GM23338 (cell line): ENCODE measurements around the gene WAPL. TPM values are rescaled to one million over a fixed set of nuclear protein-coding genes. Genes with fewer than 3 reads are reported as not detected.

Experiments used
- polyA plus RNA-seq: library from polyadenylated mRNA; unstranded; fragments of >200 nt; fragmentation: Nextera tagmentation; extraction: Ambion mirVana; gene quantifications from 2 replicates; pipeline ENCODE4 v1.2.1, GENCODE V29; 2016
- small RNA-seq: library from RNA; depleted of rRNA; stranded (forward); fragments of <200 nt; gene quantifications from one replicate; pipeline ENCODE3, GENCODE V24; 2014; ENCODE audit warnings: low replicate concordance
- total RNA-seq: library from RNA; depleted of rRNA; stranded (reverse); fragments of >200 nt; shearing (Covaris generic); gene quantifications from 2 replicates; pipeline ENCODE4 v1.2.3, GENCODE V29; 2014; rRNA removed

The WAPL gene
- total and polyA plus RNA-seq, 2 experiments from 2014 or later: 25.2 to 60.8 TPM

Small RNAs within 50 kb of the gene (small RNA-seq; reads per million reads assigned to genes)
- gene RNU6-780P: not detected

Other genes with a start within 250 kb of the WAPL start
- gene GRID1, start 155.0 kb downstream of the WAPL start, total RNA-seq: 0.14 and 0.82 TPM in 2 replicates
- 0.09 and 0.15 TPM in 2 replicates for gene GRID1, start 155.0 kb downstream of the WAPL start, polyA plus RNA-seq
- not detected in 2 replicates for gene OPN4, start 132.8 kb upstream of the WAPL start, total RNA-seq
- not detected in 2 replicates for gene OPN4, start 132.8 kb upstream of the WAPL start, polyA plus RNA-seq
- gene LDB3, start 146.7 kb upstream of the WAPL start, total RNA-seq: 0.14 and 0.85 TPM in 2 replicates
- 0.16 and 0.42 TPM in 2 replicates for gene LDB3, start 146.7 kb upstream of the WAPL start, polyA plus RNA-seq
- gene BMPR1A, start 234.8 kb upstream of the WAPL start, total RNA-seq: 82.5 and 87.7 TPM in 2 replicates
- gene BMPR1A, start 234.8 kb upstream of the WAPL start, polyA plus RNA-seq: 12.4 and 14.2 TPM in 2 replicates